Lung microvascular endothelial cell (primary cell): ENCODE data around the gene TMEM229B. TPM values are rescaled to one million over a fixed set of nuclear protein-coding genes. Genes with fewer than 3 reads are reported as not detected.

Experiments used
- DNase-seq, 2 donors: peaks; one replicate each; pipeline versions ENCODE4 v3.0.0 to v3.0.0-alpha.2; 2010; ENCODE audit warnings: low read depth in 2 of 2
- total RNA-seq: library from RNA; depleted of rRNA; stranded (reverse); fragments of >200 nt; gene quantifications from 2 replicates; pipeline ENCODE4 v1.2.1, GENCODE V29; 2014

The TMEM229B gene
- total RNA-seq, 1 donor from 2014 or later = 0.40 TPM

- DNase-seq = no peak
Observed at GRCh38 chr14:67487332-67487731, 1.2 kb downstream of the TMEM229B start.

DNA sequence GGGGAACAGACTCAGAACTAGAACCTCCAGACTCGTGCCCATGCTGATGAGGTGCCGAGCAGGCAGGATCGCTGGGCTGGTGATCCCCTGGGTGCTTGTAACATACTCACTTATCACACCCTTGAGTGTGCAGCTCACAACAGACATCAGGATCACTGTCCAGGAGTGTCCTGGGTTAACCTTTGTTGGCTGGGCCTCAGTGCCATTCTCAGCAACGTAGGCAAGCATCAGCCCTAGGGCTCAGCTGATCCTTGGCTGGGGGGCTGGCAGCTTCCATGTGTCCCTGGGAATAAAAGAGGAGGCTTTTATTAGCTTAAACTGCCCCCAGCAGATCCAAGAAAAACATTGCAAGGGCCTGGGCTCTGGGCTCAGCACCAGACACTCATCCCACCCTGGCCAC lies 1.6 kb downstream of the TMEM229B start:
- DNase-seq = no peak

- DNase-seq = peak; percentile 5 to 34
Observed at GRCh38 chr14:67485501-67486095, 2.9 kb downstream of the TMEM229B start.

GRCh38 chr14:67483579-67484285 lies 4.8 kb downstream of the TMEM229B start:
- no peak for DNase-seq

DNA sequence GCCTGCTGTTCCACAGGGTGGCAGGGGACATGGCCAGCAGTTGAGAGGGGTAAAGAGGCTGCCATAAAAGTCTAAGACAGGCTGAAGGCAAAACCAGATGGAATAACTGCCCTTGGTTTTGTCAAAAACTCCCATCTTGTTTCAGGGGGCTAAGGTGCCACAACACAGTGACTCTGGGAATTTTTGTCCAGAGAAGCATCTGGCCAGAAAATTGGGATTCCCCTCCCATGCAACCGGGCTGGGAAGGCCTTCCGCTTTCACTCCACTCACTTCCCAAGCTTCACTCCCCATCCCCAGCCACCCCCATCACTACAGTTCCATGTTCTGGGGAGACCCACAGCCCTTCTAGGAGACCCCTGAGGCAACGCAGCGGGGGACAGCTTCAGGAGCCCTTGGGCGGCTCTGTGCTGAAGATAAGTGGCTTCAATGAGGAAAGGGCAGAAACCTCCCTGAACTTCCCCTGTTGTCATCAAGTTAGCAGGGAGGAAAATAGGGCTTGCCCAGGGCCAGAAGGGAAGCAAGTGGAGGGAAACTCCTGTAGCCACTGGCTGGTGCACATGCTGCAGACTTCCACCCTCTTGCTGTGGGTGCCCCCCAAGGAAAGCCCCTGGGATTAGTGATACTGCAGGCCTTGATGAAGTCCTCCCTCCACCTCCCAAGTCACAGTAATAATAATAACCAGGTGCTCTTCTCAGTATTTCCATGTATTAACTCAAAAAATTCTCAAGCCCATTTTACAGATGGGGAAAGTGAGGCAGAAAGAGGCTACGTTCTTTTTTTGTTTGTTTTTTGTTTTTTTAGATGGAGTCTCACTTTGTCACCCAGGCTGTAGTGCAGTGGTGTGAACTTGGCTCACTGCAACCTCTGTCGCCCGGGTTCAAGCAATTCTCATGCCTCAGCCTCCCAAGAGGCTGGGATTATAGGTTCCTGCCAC lies 6.0 kb downstream of the TMEM229B start:
- no peak for DNase-seq

DNA sequence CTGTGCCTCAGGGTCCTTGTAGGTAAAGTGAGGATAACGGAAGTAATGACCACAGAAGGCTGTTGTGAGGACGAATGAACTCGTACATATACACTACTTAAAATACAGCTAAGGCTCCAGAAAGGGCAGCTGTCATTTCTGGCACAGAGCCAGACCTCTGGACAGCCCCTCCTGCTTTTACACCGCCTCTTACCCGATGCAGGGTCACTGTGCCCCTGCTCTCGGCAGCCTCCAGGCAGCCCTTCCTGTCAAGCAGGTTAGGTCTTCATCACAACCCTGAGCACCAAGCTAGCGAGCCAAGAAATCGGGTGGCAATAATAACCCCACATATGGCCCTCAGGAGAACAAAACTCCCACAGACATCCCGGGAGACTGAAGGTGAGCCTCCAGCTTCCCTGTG lies 8.5 kb downstream of the TMEM229B start:
- no peak for DNase-seq

GRCh38 chr14:67478800-67479084 lies 9.8 kb downstream of the TMEM229B start:
- no peak for DNase-seq

DNA sequence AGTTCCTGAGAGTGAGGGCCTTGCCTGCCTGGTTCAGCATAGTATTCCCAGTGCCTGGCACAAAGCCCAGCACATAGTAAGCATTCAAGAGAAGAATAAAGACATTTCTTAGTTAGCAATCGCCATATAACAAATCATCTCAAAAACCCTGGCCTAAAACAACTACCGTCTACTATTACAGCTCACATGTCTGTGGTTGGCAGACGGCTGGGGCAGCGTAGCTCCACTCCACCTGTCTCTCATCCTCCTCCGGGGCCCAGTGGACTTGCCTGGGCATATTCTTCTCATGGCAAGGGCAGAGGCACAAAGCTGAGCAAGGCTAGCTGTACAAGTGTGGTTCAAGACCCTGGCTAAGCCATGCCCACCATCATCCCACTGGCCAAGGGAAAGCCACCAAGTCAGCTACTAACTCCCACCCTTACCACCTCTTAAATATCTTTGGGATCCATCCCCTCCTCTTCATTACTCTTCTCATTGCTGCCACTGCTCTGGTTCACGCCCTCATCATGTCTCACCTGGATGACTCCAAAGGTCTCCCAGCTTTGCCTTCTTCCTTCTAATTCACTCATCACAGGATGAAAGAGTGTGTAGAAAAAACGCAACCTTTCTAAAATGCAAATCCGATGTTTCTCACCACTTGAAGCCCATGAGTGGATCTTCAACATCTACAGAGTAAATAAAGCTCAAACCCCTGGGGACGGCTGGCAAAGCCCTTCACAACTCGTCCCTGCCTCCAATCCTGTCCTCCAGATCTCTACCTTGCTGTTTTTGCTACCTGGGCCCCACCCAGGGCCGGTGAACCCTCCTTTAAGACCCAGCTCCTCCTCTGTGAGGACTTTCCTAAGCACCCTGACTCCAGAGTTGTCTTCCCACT lies 10.4 kb downstream of the TMEM229B start:
- DNase-seq = no peak

GRCh38 chr14:67474366-67474765 lies 14.2 kb downstream of the TMEM229B start:
- no peak for DNase-seq

GRCh38 chr14:67473290-67474082 lies 15.0 kb downstream of the TMEM229B start:
- DNase-seq = no peak

GRCh38 chr14:67472726-67473125 lies 15.8 kb downstream of the TMEM229B start:
- no peak for DNase-seq

- DNase-seq = no peak
Observed at GRCh38 chr14:67469954-67470353, 18.6 kb downstream of the TMEM229B start.

GRCh38 chr14:67468378-67468730 lies 20.2 kb downstream of the TMEM229B start:
- DNase-seq = no peak

- no peak for DNase-seq
Observed at GRCh38 chr14:67467134-67467533, 21.4 kb downstream of the TMEM229B start.

GRCh38 chr14:67464879-67465278 lies 23.6 kb downstream of the TMEM229B start:
- DNase-seq = no peak

DNA sequence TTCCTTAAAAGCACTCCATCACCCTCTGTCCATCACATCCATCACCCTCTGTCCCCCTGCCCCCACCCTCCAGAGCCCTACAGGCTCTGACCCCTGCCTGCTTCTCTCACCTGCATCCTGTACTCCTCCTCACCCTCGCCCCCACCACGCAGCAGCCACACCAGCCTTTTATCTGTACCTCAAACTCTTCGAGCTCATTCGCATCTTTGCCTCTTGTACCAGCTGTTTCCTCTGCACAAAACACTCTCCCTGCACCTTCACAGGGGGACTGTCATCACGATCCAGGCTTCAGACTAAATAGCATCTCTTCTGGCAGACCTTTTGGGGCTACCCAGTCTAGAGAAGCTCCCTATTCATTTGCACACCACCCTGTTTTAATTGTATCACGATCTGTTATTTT lies 24.1 kb downstream of the TMEM229B start:
- DNase-seq = no peak

DNA sequence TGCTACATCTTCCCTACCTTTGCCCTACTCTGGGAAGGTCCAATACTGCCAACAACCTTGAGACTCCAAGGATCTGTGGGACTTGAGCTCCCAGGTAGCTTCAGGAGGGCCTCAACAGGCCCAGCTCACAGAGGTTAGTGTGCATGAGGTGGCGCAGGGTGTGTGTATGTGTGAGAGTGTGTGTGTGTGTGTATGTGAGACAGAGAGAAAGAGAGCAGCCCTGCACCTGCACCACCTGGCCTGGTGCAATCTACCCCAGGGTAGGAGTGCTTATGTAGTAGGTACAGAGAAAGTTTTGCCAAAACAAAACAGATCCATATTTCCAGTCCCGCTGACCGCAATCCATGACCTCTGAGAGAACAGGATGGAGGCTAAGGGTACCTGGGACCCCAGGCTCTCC lies 24.6 kb downstream of the TMEM229B start:
- DNase-seq = no peak

- no peak for DNase-seq
Observed at GRCh38 chr14:67461996-67462395, 26.5 kb downstream of the TMEM229B start.

GRCh38 chr14:67461341-67461985 lies 27.1 kb downstream of the TMEM229B start:
- peak in 1 of 2 donors; percentile 34 for DNase-seq

- no peak for DNase-seq
Observed at GRCh38 chr14:67459336-67459735, 29.2 kb downstream of the TMEM229B start.
